Osteoblast (primary cell): Measurements from ENCODE around the gene NLRC4. TPM values are rescaled to one million over a fixed set of nuclear protein-coding genes. Genes with fewer than 3 reads are reported as not detected.

ENCODE experiments used
- DNase-seq: peaks from one replicate; pipeline ENCODE4 v3.0.0; 2011; ENCODE audit warnings: low spot score, mixed read lengths; ENCODE audit not compliant: insufficient read length; ENCODE audit errors: missing footprints
- H2AFZ ChIP-seq: 2 replicates; pipeline ENCODE4 v1.6.0; 2011; ENCODE audit warnings: mild to moderate bottlenecking, low read length
- H3K27ac ChIP-seq: 2 replicates; pipeline ENCODE4 v1.5.1; 2011; ENCODE audit warnings: mild to moderate bottlenecking, low read depth, low read length, moderate library complexity
- H3K27me3 ChIP-seq: 2 replicates; pipeline ENCODE4 v1.6.0; 2012; ENCODE audit warnings: mild to moderate bottlenecking, control low read depth, inconsistent platforms, low read length, moderate library complexity; ENCODE audit not compliant: insufficient read depth
- H3K36me3 ChIP-seq: 2 replicates; pipeline ENCODE4 v1.5.1; 2011; ENCODE audit warnings: mild to moderate bottlenecking, low read length, control low read depth, moderate library complexity; ENCODE audit not compliant: insufficient read depth
- H3K4me1 ChIP-seq: 2 replicates; pipeline ENCODE4 v1.5.1; 2011; ENCODE audit warnings: mild to moderate bottlenecking, low read length, control low read depth, moderate library complexity; ENCODE audit not compliant: insufficient read depth
- H3K4me2 ChIP-seq: 2 replicates; pipeline ENCODE4 v1.6.0; 2011; ENCODE audit warnings: mild to moderate bottlenecking, low read length; ENCODE audit not compliant: insufficient read depth
- H3K4me3 ChIP-seq: fragments of 200-600 bp; sonication (generic); 3 replicates; pipeline ENCODE4 v1.5.1; 2012; ENCODE audit warnings: mild to moderate bottlenecking, low read length, inconsistent platforms; ENCODE audit not compliant: insufficient read depth
- H3K79me2 ChIP-seq: 2 replicates; pipeline ENCODE4 v1.6.0; 2012; ENCODE audit warnings: mild to moderate bottlenecking, low read length, control low read depth, inconsistent platforms; ENCODE audit not compliant: insufficient read depth
- H3K9me3 ChIP-seq: 2 replicates; pipeline ENCODE4 v1.5.1; 2011; ENCODE audit warnings: low read depth, low read length, control low read depth
- H4K20me1 ChIP-seq: 2 replicates; pipeline ENCODE4 v1.6.0; 2012; ENCODE audit warnings: mild to moderate bottlenecking, low read length, control low read depth; ENCODE audit not compliant: insufficient read depth
- total RNA-seq: library from RNA; depleted of rRNA; stranded (reverse); fragments of >200 nt; gene quantifications from 2 replicates; pipeline ENCODE4 v1.2.3, GENCODE V29; 2012
- TF ChIP-seq, protein P1 (sequence below): IDR thresholded peaks from 2 replicates; pipeline ENCODE4 v1.5.1; 2011; ENCODE audit warnings: mild to moderate bottlenecking, low read depth, low read length, moderate library complexity; ENCODE audit errors: extremely low read depth

Gene NLRC4
- total RNA-seq, 1 donor, result not detected

DNA sequence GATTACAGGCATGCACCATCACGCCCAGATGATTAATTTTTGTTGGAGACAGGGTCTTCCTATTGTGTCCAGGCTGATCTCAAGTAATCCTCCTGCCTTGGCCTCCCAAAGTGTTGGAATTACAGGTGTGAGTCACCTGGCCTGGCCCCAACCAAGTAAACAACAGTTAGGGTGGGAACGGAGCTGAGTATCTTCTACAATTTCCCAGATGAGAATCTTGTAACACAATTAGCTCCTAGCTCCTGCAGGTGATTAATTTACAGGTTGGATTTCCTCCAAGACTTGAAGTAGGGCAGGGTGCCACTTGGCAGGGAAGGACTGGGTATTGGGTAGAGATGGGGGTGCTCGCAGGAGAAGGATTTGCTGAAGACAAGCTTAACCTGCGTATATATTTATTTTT is 17.8 kb downstream of the NLRC4 start:
- no peak overlapping the region for H2AFZ ChIP-seq
- H3K27ac ChIP-seq, result no peak overlapping the region
- DNase-seq, result no peak
- no peaks in the 10 kb centered on the region for H3K27me3 ChIP-seq
- TF ChIP-seq, protein P1, sequence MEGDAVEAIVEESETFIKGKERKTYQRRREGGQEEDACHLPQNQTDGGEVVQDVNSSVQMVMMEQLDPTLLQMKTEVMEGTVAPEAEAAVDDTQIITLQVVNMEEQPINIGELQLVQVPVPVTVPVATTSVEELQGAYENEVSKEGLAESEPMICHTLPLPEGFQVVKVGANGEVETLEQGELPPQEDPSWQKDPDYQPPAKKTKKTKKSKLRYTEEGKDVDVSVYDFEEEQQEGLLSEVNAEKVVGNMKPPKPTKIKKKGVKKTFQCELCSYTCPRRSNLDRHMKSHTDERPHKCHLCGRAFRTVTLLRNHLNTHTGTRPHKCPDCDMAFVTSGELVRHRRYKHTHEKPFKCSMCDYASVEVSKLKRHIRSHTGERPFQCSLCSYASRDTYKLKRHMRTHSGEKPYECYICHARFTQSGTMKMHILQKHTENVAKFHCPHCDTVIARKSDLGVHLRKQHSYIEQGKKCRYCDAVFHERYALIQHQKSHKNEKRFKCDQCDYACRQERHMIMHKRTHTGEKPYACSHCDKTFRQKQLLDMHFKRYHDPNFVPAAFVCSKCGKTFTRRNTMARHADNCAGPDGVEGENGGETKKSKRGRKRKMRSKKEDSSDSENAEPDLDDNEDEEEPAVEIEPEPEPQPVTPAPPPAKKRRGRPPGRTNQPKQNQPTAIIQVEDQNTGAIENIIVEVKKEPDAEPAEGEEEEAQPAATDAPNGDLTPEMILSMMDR, result no peak
- H3K79me2 ChIP-seq, result no peaks in the 10 kb centered on the region
- no peak overlapping the region for H3K4me2 ChIP-seq
- no peaks in the 10 kb centered on the region for H4K20me1 ChIP-seq
- H3K36me3 ChIP-seq, result no peaks in the 10 kb centered on the region
- H3K4me3 ChIP-seq, result no peak overlapping the region
- no peaks in the 10 kb centered on the region for H3K9me3 ChIP-seq
- H3K4me1 ChIP-seq, result no peaks in the 10 kb centered on the region

DNA sequence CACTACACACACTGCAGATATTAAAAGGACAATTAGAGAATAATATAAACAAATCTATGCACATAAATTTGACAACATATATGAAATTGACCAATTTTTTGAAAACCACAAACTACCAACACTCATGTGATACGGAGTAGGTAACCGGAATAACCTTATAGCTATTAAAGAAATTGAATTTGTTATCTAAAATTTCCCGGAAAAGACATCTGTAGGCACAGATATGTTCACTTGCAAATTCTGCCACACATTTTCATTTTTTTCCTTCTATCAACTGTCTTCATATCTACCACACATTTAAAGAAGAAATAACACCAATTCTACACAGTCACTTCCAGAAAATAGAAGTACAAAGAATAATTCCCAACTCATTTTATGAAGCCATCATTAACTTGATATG is 22.4 kb downstream of the NLRC4 start:
- H4K20me1 ChIP-seq, result no peaks in the 10 kb centered on the region
- no peak for DNase-seq
- H3K4me2 ChIP-seq, result no peak overlapping the region
- TF ChIP-seq, protein P1, result no peak
- H3K79me2 ChIP-seq, result no peaks in the 10 kb centered on the region
- H3K4me1 ChIP-seq, result no peaks in the 10 kb centered on the region
- H3K27ac ChIP-seq, result no peak overlapping the region
- no peaks in the 10 kb centered on the region for H3K27me3 ChIP-seq
- H3K36me3 ChIP-seq, result no peaks in the 10 kb centered on the region
- H3K9me3 ChIP-seq, result no peaks in the 10 kb centered on the region
- H2AFZ ChIP-seq, result no peak overlapping the region
- no peak overlapping the region for H3K4me3 ChIP-seq

DNA sequence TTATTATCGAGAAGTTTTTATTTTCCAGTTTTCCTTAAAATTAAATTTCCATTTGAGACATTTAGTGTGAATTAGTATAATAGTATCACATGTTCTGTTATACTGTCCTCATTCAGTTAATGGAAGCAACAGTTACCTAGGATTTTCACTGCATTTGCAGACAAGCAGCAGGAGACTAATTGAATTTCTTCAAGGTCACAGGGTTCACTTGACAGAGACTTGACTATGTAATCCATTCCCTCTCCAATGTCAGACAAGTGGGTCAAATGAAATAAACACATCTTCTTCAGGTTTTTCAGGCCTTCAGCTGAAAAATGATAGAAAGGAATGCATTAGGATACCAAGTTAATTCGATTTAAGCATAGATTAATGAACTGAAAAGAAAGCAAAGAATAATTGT is 26.7 kb downstream of the NLRC4 start:
- no peak overlapping the region for H3K4me2 ChIP-seq
- H3K27me3 ChIP-seq, result no peaks in the 10 kb centered on the region
- no peaks in the 10 kb centered on the region for H3K4me1 ChIP-seq
- H4K20me1 ChIP-seq, result no peaks in the 10 kb centered on the region
- no peak overlapping the region for H3K4me3 ChIP-seq
- H2AFZ ChIP-seq, result no peak overlapping the region
- H3K79me2 ChIP-seq, result no peaks in the 10 kb centered on the region
- TF ChIP-seq, protein P1, result no peak
- no peaks in the 10 kb centered on the region for H3K9me3 ChIP-seq
- H3K27ac ChIP-seq, result no peak overlapping the region
- DNase-seq, result no peak
- no peaks in the 10 kb centered on the region for H3K36me3 ChIP-seq

DNA sequence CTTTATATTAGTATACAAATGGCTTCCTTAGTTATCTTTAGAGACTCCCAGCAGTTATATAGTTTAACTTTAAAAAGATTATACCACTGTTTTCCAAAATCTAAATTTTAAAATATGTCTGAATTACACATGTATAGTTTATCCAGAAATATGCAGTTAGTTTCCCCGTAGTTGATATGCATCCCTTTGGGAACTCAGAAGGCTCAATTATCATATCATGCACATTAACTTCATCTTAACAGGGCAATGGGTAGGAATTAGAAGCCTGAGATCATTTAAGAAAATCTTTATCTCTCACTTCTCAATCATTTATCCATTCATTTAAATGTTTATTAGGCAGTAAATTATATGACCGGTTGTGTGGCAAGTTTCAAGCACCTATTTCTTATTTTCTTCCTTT is 27.2 kb downstream of the NLRC4 start:
- H3K27ac ChIP-seq, result no peak overlapping the region
- TF ChIP-seq, protein P1, result no peak
- H3K79me2 ChIP-seq, result no peaks in the 10 kb centered on the region
- no peaks in the 10 kb centered on the region for H3K4me1 ChIP-seq
- H3K4me2 ChIP-seq, result no peak overlapping the region
- DNase-seq, result no peak
- H3K27me3 ChIP-seq, result no peaks in the 10 kb centered on the region
- H4K20me1 ChIP-seq, result no peaks in the 10 kb centered on the region
- H3K36me3 ChIP-seq, result no peaks in the 10 kb centered on the region
- H3K4me3 ChIP-seq, result no peak overlapping the region
- no peak overlapping the region for H2AFZ ChIP-seq
- no peaks in the 10 kb centered on the region for H3K9me3 ChIP-seq
